GM23248 (cell line): Measurements from ENCODE around the gene OR6S1. TPM values are rescaled to one million over a fixed set of nuclear protein-coding genes. Genes with fewer than 3 reads are reported as not detected.

Source experiments
- DNase-seq: peaks from one replicate; pipeline ENCODE4 v3.0.0-alpha.2; 2015
- H2AFZ ChIP-seq: fragments of 200-600 bp; sonication (generic); 2 replicates; pipeline ENCODE4 v1.6.1; 2016; ENCODE audit warnings: antibody characterized with exemption
- H3F3A ChIP-seq: fragments of 200-600 bp; sonication (generic); 2 replicates; pipeline ENCODE4 v1.6.1; 2016; ENCODE audit warnings: mild to moderate bottlenecking, antibody characterized with exemption, mixed run types; ENCODE audit not compliant: insufficient read depth
- H3K27ac ChIP-seq: fragments of 200-600 bp; sonication (generic); 2 replicates; pipeline ENCODE4 v1.5.1; 2016; ENCODE audit warnings: mild to moderate bottlenecking
- H3K27me3 ChIP-seq: fragments of 200-600 bp; sonication (generic); replicated peaks from 2 replicates; pipeline ENCODE4 v1.6.1; 2016; ENCODE audit warnings: mild to moderate bottlenecking; ENCODE audit not compliant: insufficient read depth
- H3K36me3 ChIP-seq: fragments of 200-600 bp; sonication (generic); 2 replicates; pipeline ENCODE4 v1.6.1; 2016; ENCODE audit warnings: low read depth, mild to moderate bottlenecking
- H3K4me1 ChIP-seq: fragments of 200-600 bp; sonication (generic); 2 replicates; pipeline ENCODE4 v1.6.1; 2016; ENCODE audit warnings: mild to moderate bottlenecking; ENCODE audit not compliant: insufficient read depth
- H3K4me2 ChIP-seq: fragments of 200-600 bp; sonication (generic); one replicate; pipeline ENCODE4 v1.6.1; 2016; ENCODE audit warnings: mild to moderate bottlenecking; ENCODE audit not compliant: unreplicated experiment
- H3K4me3 ChIP-seq: fragments of 200-600 bp; sonication (generic); 2 replicates; pipeline ENCODE4 v1.5.1; 2016; ENCODE audit warnings: mild to moderate bottlenecking
- H3K79me2 ChIP-seq: fragments of 200-600 bp; sonication (generic); 2 replicates; pipeline ENCODE4 v1.6.1; 2016; ENCODE audit warnings: mild to moderate bottlenecking; ENCODE audit not compliant: insufficient read depth
- H3K9ac ChIP-seq: fragments of 200-600 bp; sonication (generic); 2 replicates; pipeline ENCODE4 v1.6.1; 2016; ENCODE audit warnings: mild to moderate bottlenecking
- H3K9me2 ChIP-seq: fragments of 200-600 bp; sonication (generic); 2 replicates; pipeline ENCODE4 v1.6.1; 2016; ENCODE audit warnings: mixed run types, mild to moderate bottlenecking, moderate library complexity; ENCODE audit not compliant: insufficient read depth
- H3K9me3 ChIP-seq: fragments of 200-600 bp; sonication (generic); one replicate; pipeline ENCODE4 v1.6.1; 2017; ENCODE audit warnings: low read depth
- H4K20me1 ChIP-seq: fragments of 200-600 bp; sonication (generic); 2 replicates; pipeline ENCODE4 v1.6.0; 2016; ENCODE audit not compliant: insufficient read depth
- EZH2 ChIP-seq: fragments of 200-600 bp; sonication (generic); IDR thresholded peaks from 2 replicates; pipeline ENCODE4 v1.6.1; 2018; ENCODE audit warnings: antibody characterized with exemption, mild to moderate bottlenecking; ENCODE audit not compliant: insufficient read depth, poor library complexity, severe bottlenecking
- EZH2phosphoT487 ChIP-seq: fragments of 200-600 bp; sonication (generic); IDR thresholded peaks from 2 replicates; pipeline ENCODE4 v1.6.1; 2018; ENCODE audit warnings: antibody characterized with exemption, moderate library complexity, mild to moderate bottlenecking, low read depth; ENCODE audit not compliant: insufficient read depth
- WGBS, 2 experiments: methylation state at CpG; one replicate each; pipeline ENCODE4 v1.1.6; 2015 to 2017; ENCODE audit warnings: low lambda C conversion rate in 2 of 2, low coverage in 1 of 2; ENCODE audit errors: missing lambda C conversion rate in 2 of 2; 5-methylcytosine and 5-hydroxymethylcytosine counted together
- in situ Hi-C: fragments of 300-500 bp; cut with MboI; formaldehyde crosslinking; loops from 2 replicates; pipeline ENCODE4 v1.15.0; 2020
- polyA plus RNA-seq: library from polyadenylated mRNA; unstranded; fragments of >200 nt; fragmentation: Nextera tagmentation; extraction: Ambion mirVana; gene quantifications from 2 replicates; pipeline ENCODE4 v1.2.1, GENCODE V29; 2016
- small RNA-seq: library from RNA; depleted of rRNA; stranded (forward); fragments of <200 nt; gene quantifications from one replicate; pipeline ENCODE3, GENCODE V24; 2014; ENCODE audit warnings: low read depth, low replicate concordance
- total RNA-seq: library from RNA; depleted of rRNA; stranded (reverse); fragments of >200 nt; shearing (Covaris generic); gene quantifications from 2 replicates; pipeline ENCODE4 v1.2.3, GENCODE V29; 2014; rRNA removed

Gene OR6S1
- total and polyA plus RNA-seq, 2 experiments from 2014 or later, result not detected

DNA sequence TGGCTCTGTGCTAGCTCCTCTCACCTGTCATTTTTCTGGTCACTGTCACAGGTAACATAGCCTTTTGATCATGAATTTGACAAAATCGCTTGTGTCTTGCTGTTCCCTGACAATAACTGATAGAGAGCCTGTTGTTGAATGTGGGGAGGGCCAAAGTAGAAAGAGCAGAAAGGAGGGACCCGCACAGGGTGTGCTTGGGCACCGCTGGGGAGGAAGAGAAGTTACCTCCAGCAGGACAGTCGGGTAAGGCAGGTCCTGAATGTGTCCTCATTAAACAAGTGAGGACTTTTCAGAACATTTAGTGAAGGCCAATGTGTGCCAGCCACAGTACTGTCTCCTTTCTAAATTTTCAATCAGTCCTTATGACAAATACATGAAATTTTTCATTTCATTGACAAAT, 50.3 kb downstream of the OR6S1 start, which contains the start of gene RNASE12:
Gene RNASE12 (minus strand): TSS at position 142 of the 400 bp plus-strand sequence. CDS start 653 bp downstream, outside the sequence.
- H3K4me1 ChIP-seq, result no peaks in the 10 kb centered on the region
- 25 to 34% methylated on average over 4 of the region's 4 CpGs for WGBS, 2 experiments
- no peaks in the 10 kb centered on the region for H3K9me2 ChIP-seq
- H3K4me2 ChIP-seq, result no peak within 1 kb of the TSS
- H3K79me2 ChIP-seq, result no peaks in the 10 kb centered on the region
- H3K27me3 ChIP-seq, result peaks cover 11% of the 10 kb centered on the region
- no peaks in the 10 kb centered on the region for H3K9me3 ChIP-seq
- H3K36me3 ChIP-seq, result no peaks in the 10 kb centered on the region
- no peaks in the 10 kb centered on the region for H3F3A ChIP-seq
- TF ChIP-seq EZH2phosphoT487, result no peak
- TF ChIP-seq EZH2, result no peak
- H3K9ac ChIP-seq, result no peak within 1 kb of the TSS
- H4K20me1 ChIP-seq, result no peaks in the 10 kb centered on the region
- no peak for DNase-seq
- no peak within 1 kb of the TSS for H3K27ac ChIP-seq
- no peak within 1 kb of the TSS for H3K4me3 ChIP-seq
- in situ Hi-C loops, result no loop called here
- no peak within 1 kb of the TSS for H2AFZ ChIP-seq

Small RNAs within 50 kb of the gene (small RNA-seq; reads per million reads assigned to genes)
- gene RF00019, result not detected

Other genes with a start within 250 kb of the OR6S1 start
- 12.9 and 18.0 TPM in 2 replicates for gene TEP1, start 228.2 kb downstream of the OR6S1 start, total RNA-seq
- 4.6 and 5.2 TPM in 2 replicates for gene TEP1, start 228.2 kb downstream of the OR6S1 start, polyA plus RNA-seq
- not detected in 2 replicates for gene KLHL33, start 205.5 kb downstream of the OR6S1 start, total RNA-seq
- gene KLHL33, start 205.5 kb downstream of the OR6S1 start, polyA plus RNA-seq, result 0.05 TPM in 1 of 2 replicates, not detected in the other
- 29.0 and 37.8 TPM in 2 replicates for gene OSGEP, start 186.9 kb downstream of the OR6S1 start, total RNA-seq
- 24.1 and 24.2 TPM in 2 replicates for gene OSGEP, start 186.9 kb downstream of the OR6S1 start, polyA plus RNA-seq
- gene APEX1, start 186.5 kb downstream of the OR6S1 start, total RNA-seq, result 60.6 and 89.8 TPM in 2 replicates
- 124 and 129 TPM in 2 replicates for gene APEX1, start 186.5 kb downstream of the OR6S1 start, polyA plus RNA-seq
- gene PIP4P1, start 180.3 kb downstream of the OR6S1 start, total RNA-seq, result 18.6 and 244 TPM in 2 replicates
- 21.6 and 22.1 TPM in 2 replicates for gene PIP4P1, start 180.3 kb downstream of the OR6S1 start, polyA plus RNA-seq
- 23.6 and 39.6 TPM in 2 replicates for gene PNP, start 172.3 kb downstream of the OR6S1 start, total RNA-seq
- gene PNP, start 172.3 kb downstream of the OR6S1 start, polyA plus RNA-seq, result 20.8 and 24.6 TPM in 2 replicates
- gene RNASE10, start 136.2 kb downstream of the OR6S1 start, total RNA-seq, result not detected in 2 replicates
- not detected in 2 replicates for gene RNASE10, start 136.2 kb downstream of the OR6S1 start, polyA plus RNA-seq
- gene RNASE9, start 80.6 kb downstream of the OR6S1 start, total RNA-seq, result not detected in 2 replicates
- gene RNASE9, start 80.6 kb downstream of the OR6S1 start, polyA plus RNA-seq, result not detected in 2 replicates
- not detected in 2 replicates for gene RNASE11, start 53.7 kb downstream of the OR6S1 start, total RNA-seq
- not detected in 2 replicates for gene RNASE11, start 53.7 kb downstream of the OR6S1 start, polyA plus RNA-seq
- gene RNASE12, start 50.3 kb downstream of the OR6S1 start, total RNA-seq, result not detected in 2 replicates
- gene RNASE12, start 50.3 kb downstream of the OR6S1 start, polyA plus RNA-seq, result not detected in 2 replicates
- 21.6 and 35.9 TPM in 2 replicates for gene RNASE4, start 42.9 kb upstream of the OR6S1 start, total RNA-seq
- gene RNASE4, start 42.9 kb upstream of the OR6S1 start, polyA plus RNA-seq, result 24.4 and 37.9 TPM in 2 replicates
- 3.6 and 3.8 TPM in 2 replicates for gene ANG, start 47.1 kb upstream of the OR6S1 start, total RNA-seq
- gene ANG, start 47.1 kb upstream of the OR6S1 start, polyA plus RNA-seq, result 11.9 and 12.2 TPM in 2 replicates
- not detected in 2 replicates for gene EDDM3A, start 104.2 kb upstream of the OR6S1 start, total RNA-seq
- gene EDDM3A, start 104.2 kb upstream of the OR6S1 start, polyA plus RNA-seq, result not detected in 2 replicates
- gene EDDM3B, start 126.7 kb upstream of the OR6S1 start, total RNA-seq, result not detected in 2 replicates
- gene EDDM3B, start 126.7 kb upstream of the OR6S1 start, polyA plus RNA-seq, result not detected in 2 replicates
- gene RNASE6, start 139.6 kb upstream of the OR6S1 start, total RNA-seq, result not detected in 2 replicates
- gene RNASE6, start 139.6 kb upstream of the OR6S1 start, polyA plus RNA-seq, result not detected in 2 replicates
- gene RNASE1, start 161.2 kb upstream of the OR6S1 start, total RNA-seq, result not detected in 2 replicates
- not detected in 2 replicates for gene RNASE1, start 161.2 kb upstream of the OR6S1 start, polyA plus RNA-seq
- gene RNASE3, start 249.7 kb upstream of the OR6S1 start, total RNA-seq, result not detected in 2 replicates
- not detected in 2 replicates for gene RNASE3, start 249.7 kb upstream of the OR6S1 start, polyA plus RNA-seq